DND-41 (cell line): ENCODE measurements around the gene LZTFL1.

Experiments
- EZH2 ChIP-seq: IDR thresholded peaks from 3 replicates; pipeline ENCODE4 v1.6.1; 2012; ENCODE audit warnings: borderline replicate concordance, low read depth, mild to moderate bottlenecking, moderate library complexity, low read length, inconsistent platforms; ENCODE audit not compliant: severe bottlenecking
- TF ChIP-seq, protein P1 (sequence below): IDR thresholded peaks from 2 replicates; pipeline ENCODE4 v1.5.1; 2012; ENCODE audit warnings: borderline replicate concordance, low read length, moderate library complexity, mild to moderate bottlenecking; ENCODE audit not compliant: poor library complexity, severe bottlenecking; ENCODE audit errors: extremely low read depth

DNA sequence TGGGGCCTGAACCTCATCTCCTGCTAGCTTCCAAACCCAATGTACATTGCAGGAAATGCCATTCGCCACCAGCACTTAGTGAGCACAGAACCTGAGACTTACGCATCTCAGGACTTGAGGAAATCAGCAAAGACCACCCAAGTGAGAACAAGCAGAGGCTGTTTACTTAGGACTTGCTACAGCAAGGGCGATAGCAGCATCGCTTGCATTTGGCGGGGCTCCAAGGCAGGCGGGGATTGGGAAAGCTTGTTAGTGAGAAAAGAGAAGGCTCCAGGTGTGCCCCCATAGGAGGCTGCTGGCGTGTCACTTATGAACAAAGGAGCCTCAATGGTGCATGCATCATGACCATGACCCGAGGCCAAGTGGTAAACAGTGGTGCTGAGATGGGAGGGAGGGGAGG, 65.3 kb downstream of the LZTFL1 start:
- TF ChIP-seq, protein P1, sequence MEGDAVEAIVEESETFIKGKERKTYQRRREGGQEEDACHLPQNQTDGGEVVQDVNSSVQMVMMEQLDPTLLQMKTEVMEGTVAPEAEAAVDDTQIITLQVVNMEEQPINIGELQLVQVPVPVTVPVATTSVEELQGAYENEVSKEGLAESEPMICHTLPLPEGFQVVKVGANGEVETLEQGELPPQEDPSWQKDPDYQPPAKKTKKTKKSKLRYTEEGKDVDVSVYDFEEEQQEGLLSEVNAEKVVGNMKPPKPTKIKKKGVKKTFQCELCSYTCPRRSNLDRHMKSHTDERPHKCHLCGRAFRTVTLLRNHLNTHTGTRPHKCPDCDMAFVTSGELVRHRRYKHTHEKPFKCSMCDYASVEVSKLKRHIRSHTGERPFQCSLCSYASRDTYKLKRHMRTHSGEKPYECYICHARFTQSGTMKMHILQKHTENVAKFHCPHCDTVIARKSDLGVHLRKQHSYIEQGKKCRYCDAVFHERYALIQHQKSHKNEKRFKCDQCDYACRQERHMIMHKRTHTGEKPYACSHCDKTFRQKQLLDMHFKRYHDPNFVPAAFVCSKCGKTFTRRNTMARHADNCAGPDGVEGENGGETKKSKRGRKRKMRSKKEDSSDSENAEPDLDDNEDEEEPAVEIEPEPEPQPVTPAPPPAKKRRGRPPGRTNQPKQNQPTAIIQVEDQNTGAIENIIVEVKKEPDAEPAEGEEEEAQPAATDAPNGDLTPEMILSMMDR, result no peak
- no peak for TF ChIP-seq EZH2
